ENCODE measurements around the gene ARMS2. TPM values are rescaled to one million over a fixed set of nuclear protein-coding genes. Genes with fewer than 3 reads are reported as not detected.

Gene ARMS2
- total and polyA plus RNA-seq, 2 experiments from 2014 or later, result not detected

DNA sequence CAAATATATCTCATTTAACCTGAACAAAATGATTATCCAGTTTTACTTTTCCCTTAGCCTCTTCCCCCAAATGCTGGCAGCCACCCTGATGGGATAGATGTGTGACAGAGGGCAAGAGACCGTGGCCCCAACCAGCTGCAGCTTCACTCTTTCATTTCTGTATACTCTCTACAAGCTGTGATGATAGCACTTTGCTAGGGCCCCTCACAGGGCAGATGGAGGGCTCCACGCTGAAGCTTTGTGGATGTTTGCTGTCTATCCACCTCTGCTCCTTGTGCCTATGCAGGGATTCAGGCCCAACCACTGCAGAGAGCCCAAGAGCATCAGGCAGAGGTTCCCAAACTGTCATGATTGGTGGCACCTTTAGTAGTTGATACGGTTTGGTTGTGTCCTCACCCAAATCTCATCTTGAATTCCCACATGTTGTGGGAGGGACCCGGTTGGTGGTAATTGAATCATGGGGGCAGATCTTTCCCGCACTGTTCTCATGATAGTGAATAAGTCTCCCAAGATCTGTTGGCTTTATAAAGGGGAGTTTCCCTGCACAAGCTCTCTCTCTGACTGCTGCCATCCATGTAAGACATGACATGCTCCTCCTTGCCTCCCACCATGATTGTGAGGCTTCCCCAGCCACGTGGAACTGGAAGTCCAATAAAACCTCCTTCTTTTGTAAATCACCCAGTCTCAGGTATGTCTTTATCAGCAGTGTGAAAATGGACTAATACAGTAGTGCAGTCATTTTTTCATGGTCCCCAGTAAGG is 27.0 kb downstream of the ARMS2 start:
- Histone ChIP-seq H3K4me3 (no peak overlapping the region), H3K27ac (ENCODE audit: low read depth) (no peak overlapping the region), H3K9me2 (ENCODE audit: insufficient read depth) (no peaks in the 10 kb centered on the region), H3K79me2 (replicated peaks; ENCODE audit: insufficient read depth) (no peaks in the 10 kb centered on the region), H3K4me1 (ENCODE audit: insufficient read depth) (peaks cover 21% of the 10 kb centered on the region), H2AFZ (no peak overlapping the region), H3F3A (replicated peaks; ENCODE audit: low read depth) (no peaks in the 10 kb centered on the region), H3K27me3 (ENCODE audit: insufficient read depth) (no peaks in the 10 kb centered on the region), H4K20me1 (replicated peaks; ENCODE audit: insufficient read depth) (no peaks in the 10 kb centered on the region), H3K36me3 (ENCODE audit: insufficient read depth) (no peaks in the 10 kb centered on the region), H3K4me2 (no peak overlapping the region)
- ATAC-seq (no peak), DNase-seq (ENCODE audit: low spot score) (no peak)
- Mint-ChIP-seq H3K4me3 (no peak overlapping the region), H3K9me3 (peaks cover 10% of the 10 kb centered on the region), H3K4me1 (peaks cover 32% of the 10 kb centered on the region), H3K27me3 (ENCODE audit: insufficient read depth, low read depth, poor library complexity) (peaks cover 9% of the 10 kb centered on the region), H3K36me3 (ENCODE audit: low read depth) (peaks cover 6% of the 10 kb centered on the region; the same call in 2 of the 3 replicates), H3K27ac (no peak overlapping the region)
- TF ChIP-seq EZH2 (IDR thresholded peaks at IDR 0.05; ENCODE audit: low read depth, unreplicated experiment) (no peak), ETS1 (IDR thresholded peaks at IDR 0.05) (no peak), EZH2phosphoT487 (IDR thresholded peaks at IDR 0.05; ENCODE audit: unreplicated experiment) (no peak), JUNB (IDR thresholded peaks at IDR 0.05; ENCODE audit: unreplicated experiment) (no peak), POLR2AphosphoS5 (IDR thresholded peaks at IDR 0.05; ENCODE audit: low read depth) (no peak), ZNF114 (CRISPR knock-in tag; IDR thresholded peaks at IDR 0.05) (no peak)
- TF ChIP-seq, protein P1, sequence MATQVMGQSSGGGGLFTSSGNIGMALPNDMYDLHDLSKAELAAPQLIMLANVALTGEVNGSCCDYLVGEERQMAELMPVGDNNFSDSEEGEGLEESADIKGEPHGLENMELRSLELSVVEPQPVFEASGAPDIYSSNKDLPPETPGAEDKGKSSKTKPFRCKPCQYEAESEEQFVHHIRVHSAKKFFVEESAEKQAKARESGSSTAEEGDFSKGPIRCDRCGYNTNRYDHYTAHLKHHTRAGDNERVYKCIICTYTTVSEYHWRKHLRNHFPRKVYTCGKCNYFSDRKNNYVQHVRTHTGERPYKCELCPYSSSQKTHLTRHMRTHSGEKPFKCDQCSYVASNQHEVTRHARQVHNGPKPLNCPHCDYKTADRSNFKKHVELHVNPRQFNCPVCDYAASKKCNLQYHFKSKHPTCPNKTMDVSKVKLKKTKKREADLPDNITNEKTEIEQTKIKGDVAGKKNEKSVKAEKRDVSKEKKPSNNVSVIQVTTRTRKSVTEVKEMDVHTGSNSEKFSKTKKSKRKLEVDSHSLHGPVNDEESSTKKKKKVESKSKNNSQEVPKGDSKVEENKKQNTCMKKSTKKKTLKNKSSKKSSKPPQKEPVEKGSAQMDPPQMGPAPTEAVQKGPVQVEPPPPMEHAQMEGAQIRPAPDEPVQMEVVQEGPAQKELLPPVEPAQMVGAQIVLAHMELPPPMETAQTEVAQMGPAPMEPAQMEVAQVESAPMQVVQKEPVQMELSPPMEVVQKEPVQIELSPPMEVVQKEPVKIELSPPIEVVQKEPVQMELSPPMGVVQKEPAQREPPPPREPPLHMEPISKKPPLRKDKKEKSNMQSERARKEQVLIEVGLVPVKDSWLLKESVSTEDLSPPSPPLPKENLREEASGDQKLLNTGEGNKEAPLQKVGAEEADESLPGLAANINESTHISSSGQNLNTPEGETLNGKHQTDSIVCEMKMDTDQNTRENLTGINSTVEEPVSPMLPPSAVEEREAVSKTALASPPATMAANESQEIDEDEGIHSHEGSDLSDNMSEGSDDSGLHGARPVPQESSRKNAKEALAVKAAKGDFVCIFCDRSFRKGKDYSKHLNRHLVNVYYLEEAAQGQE (IDR thresholded peaks at IDR 0.05; ENCODE audit: unreplicated experiment), result no peak
- TF ChIP-seq, protein P2, sequence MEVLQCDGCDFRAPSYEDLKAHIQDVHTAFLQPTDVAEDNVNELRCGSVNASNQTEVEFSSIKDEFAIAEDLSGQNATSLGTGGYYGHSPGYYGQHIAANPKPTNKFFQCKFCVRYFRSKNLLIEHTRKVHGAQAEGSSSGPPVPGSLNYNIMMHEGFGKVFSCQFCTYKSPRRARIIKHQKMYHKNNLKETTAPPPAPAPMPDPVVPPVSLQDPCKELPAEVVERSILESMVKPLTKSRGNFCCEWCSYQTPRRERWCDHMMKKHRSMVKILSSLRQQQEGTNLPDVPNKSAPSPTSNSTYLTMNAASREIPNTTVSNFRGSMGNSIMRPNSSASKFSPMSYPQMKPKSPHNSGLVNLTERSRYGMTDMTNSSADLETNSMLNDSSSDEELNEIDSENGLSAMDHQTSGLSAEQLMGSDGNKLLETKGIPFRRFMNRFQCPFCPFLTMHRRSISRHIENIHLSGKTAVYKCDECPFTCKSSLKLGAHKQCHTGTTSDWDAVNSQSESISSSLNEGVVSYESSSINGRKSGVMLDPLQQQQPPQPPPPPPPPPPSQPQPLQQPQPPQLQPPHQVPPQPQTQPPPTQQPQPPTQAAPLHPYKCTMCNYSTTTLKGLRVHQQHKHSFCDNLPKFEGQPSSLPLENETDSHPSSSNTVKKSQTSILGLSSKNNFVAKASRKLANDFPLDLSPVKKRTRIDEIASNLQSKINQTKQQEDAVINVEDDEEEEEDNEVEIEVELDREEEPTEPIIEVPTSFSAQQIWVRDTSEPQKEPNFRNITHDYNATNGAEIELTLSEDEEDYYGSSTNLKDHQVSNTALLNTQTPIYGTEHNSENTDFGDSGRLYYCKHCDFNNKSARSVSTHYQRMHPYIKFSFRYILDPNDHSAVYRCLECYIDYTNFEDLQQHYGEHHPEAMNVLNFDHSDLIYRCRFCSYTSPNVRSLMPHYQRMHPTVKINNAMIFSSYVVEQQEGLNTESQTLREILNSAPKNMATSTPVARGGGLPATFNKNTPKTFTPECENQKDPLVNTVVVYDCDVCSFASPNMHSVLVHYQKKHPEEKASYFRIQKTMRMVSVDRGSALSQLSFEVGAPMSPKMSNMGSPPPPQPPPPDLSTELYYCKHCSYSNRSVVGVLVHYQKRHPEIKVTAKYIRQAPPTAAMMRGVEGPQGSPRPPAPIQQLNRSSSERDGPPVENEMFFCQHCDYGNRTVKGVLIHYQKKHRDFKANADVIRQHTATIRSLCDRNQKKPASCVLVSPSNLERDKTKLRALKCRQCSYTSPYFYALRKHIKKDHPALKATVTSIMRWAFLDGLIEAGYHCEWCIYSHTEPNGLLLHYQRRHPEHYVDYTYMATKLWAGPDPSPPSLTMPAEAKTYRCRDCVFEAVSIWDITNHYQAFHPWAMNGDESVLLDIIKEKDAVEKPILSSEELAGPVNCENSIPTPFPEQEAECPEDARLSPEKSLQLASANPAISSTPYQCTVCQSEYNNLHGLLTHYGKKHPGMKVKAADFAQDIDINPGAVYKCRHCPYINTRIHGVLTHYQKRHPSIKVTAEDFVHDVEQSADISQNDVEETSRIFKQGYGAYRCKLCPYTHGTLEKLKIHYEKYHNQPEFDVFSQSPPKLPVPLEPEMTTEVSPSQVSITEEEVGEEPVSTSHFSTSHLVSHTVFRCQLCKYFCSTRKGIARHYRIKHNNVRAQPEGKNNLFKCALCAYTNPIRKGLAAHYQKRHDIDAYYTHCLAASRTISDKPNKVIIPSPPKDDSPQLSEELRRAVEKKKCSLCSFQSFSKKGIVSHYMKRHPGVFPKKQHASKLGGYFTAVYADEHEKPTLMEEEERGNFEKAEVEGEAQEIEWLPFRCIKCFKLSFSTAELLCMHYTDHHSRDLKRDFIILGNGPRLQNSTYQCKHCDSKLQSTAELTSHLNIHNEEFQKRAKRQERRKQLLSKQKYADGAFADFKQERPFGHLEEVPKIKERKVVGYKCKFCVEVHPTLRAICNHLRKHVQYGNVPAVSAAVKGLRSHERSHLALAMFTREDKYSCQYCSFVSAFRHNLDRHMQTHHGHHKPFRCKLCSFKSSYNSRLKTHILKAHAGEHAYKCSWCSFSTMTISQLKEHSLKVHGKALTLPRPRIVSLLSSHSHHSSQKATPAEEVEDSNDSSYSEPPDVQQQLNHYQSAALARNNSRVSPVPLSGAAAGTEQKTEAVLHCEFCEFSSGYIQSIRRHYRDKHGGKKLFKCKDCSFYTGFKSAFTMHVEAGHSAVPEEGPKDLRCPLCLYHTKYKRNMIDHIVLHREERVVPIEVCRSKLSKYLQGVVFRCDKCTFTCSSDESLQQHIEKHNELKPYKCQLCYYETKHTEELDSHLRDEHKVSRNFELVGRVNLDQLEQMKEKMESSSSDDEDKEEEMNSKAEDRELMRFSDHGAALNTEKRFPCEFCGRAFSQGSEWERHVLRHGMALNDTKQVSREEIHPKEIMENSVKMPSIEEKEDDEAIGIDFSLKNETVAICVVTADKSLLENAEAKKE (CRISPR knock-in tag; IDR thresholded peaks at IDR 0.05), result no peak

Data from GM23338 (cell line).